Renal pelvis (tissue), 4 donors: ENCODE measurements around the gene LYRM4. TPM values are rescaled to one million over a fixed set of nuclear protein-coding genes. Genes with fewer than 3 reads are reported as not detected.
A peak's percentile ranks its signal among the peaks of the same experiment; 100 is the strongest.

ENCODE experiments used
- DNase-seq: peaks from one replicate; pipeline ENCODE4 v3.0.0-alpha.2; 2013
- polyA plus RNA-seq, 3 donors: library from polyadenylated mRNA; unstranded; fragments of 120-200 nt; gene quantifications; one replicate each; pipeline ENCODE4 v1.2.1, GENCODE V29; 2013; ENCODE audit not compliant: insufficient read length in 3 of 3

Gene LYRM4
- polyA plus RNA-seq, 3 donors = 35.1 to 44.0 (median 43.7) TPM

DNA sequence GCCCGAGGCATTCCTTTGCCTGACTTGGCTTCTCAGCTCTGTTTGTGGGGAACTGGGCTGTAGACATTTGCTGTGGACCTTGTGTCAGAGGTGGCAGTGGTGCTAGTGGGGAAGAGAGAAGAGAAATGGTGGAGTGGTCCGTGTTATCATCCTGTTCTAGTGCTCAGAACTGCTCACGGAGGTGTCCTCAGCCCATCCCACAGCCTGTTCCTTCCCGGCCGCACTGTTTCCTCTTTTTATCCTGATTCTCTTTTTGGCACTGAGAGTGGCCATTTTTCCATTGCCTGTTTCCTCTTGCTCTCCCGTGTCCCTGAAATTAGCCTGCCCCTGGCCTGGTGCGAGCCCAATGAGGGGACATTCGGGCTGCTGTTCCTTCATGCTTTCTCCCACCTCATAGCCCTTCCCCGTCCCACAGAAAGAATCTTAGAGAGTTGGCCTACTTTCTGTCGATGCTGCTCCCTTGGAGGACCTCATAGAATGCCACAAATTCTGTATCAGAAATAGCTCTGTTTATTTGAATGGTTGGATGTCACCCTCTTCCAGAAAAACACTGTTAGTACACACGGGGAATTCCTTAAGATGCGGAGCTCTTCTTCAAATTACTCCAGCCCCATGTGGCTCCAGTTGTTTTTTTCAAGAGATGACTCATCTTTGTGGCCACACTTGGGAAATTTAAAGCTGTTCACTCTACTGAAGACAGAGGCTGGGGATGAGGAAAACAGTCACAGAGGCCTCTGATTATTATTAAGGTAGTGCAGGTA lies 26.6 kb upstream of the LYRM4 start:
- no peak for DNase-seq

GRCh38 chr6:5286780-5287179 lies 26.0 kb upstream of the LYRM4 start:
- no peak for DNase-seq

DNA sequence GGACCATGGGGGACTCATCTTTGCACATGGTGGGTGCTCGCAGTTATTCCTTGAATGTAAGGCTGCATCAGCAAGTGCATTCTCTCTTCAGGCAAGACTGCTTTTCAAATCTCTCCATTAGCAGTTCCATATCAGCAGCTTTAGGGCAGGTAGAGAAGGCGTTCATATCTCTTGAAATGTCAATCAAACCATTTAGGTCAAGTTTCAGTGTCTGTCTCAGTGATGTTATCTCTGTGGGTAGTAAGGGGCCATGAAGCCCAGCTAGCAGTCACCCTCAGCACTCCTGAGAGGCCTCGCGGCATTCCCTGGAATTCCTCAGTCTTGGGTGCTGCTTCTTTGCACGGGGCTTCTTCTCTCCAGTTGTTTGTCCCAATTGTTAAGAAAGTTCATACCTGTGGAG lies 24.8 kb upstream of the LYRM4 start:
- DNase-seq = no peak

DNA sequence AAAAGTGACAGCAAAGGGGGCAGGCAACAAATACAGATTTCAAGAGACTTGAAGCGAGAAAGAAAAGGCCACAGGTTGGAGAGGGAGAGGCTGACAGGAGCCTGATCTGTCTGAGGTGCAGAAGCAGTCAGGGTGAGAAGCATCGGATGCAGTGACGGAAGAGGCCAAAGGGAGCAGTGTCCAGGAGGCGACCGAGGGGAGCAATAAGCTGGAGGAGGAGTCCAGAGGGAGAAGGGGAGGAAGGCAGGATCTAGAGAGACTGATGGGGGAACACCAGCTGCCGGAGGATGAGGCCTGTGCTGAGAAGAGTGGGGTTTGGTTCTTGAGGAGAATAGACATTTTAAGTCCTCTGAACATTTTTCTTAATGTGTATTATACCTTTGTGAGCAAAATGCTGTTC lies 24.3 kb upstream of the LYRM4 start:
- no peak for DNase-seq

DNA sequence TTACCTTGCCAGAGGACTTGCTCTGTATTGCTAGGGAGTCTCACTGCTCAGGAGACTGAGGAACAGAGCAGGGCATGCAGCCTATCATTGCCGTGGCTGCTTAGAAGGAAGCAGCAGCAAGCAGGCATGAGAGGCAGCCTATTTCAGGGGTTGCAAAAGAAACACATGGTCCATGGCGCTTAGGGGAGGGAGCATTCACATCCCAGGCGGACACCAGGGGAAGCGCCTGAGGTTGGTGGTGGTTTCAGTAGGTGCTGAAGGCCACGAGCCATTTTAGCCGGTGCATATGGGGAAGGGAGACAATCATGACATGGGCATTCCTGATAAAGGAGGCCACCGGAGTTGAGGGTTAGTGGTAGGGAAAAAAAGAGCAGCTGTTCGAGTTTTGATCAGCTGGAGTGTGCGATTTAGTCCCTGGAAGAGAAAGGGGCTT lies 21.5 kb upstream of the LYRM4 start:
- DNase-seq = no peak

- no peak for DNase-seq
Observed at GRCh38 chr6:5280920-5281319, 20.2 kb upstream of the LYRM4 start.

GRCh38 chr6:5279891-5280338 lies 19.2 kb upstream of the LYRM4 start:
- DNase-seq = no peak

GRCh38 chr6:5278565-5279120 lies 17.9 kb upstream of the LYRM4 start:
- no peak for DNase-seq

DNA sequence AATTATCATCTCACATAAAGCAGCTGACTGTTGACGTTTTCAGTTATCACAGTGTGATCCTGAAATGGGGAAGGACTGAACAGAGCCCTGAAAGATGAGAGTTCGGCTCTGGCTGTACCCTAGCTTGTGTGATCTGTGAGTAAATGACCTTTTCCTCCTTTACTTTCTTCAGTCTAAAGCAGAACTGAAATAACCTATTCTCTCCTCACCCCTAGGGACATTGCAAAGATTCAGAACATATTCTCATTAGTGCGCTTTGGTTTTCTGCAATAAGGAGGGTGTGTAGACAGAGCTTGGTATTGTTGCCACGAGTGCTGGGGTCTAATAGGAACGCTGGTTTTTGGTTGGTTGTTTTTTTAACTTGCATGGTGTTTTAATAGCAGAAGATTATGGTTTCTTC lies 17.3 kb upstream of the LYRM4 start:
- DNase-seq = no peak

GRCh38 chr6:5277589-5277988 lies 16.8 kb upstream of the LYRM4 start:
- DNase-seq = no peak

GRCh38 chr6:5276581-5276980 lies 15.8 kb upstream of the LYRM4 start:
- peak; percentile 8 for DNase-seq

DNA sequence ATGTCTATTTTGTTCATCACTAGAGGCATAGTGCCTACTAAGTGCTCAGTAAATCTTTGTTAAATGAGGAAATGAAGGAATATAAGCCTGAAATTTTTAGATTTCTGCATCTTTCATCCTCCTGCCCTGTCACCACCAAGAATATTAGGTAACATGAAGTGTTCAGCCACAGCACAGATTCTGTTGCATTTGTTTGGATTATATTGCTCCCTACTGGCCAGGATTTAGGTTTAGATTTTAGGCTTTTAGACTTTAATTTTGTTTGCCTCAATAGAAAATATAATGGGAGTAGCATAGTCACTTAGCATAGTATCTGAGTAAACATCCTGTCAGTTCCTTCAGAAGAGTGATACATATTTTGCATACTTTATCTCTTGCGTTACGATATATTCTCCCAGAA lies 14.7 kb upstream of the LYRM4 start:
- DNase-seq = no peak

DNA sequence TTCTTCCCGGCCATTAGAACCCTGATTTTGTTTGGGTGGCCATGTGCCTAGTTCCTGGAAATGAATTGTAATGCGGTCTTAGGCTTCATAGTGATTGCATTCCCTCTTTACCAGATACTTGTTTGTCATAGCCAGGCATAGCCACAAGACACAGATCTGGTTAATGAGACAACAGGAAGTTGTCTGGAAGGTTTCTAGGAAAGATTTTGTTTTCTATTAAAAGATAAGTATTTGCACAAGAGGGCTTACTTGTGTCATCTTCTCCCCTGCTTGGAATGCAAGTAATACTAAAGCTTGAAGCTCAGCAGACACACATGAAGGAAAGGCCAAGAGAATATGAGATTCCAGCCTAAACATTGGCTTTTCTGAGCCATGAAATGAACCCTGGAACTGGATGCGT lies 13.5 kb upstream of the LYRM4 start:
- no peak for DNase-seq

- no peak for DNase-seq
Observed at GRCh38 chr6:5271926-5272325, 11.2 kb upstream of the LYRM4 start.

GRCh38 chr6:5270093-5270680 lies 9.4 kb upstream of the LYRM4 start:
- DNase-seq = no peak

- no peak for DNase-seq
Observed at GRCh38 chr6:5266423-5266822, 5.7 kb upstream of the LYRM4 start.

DNA sequence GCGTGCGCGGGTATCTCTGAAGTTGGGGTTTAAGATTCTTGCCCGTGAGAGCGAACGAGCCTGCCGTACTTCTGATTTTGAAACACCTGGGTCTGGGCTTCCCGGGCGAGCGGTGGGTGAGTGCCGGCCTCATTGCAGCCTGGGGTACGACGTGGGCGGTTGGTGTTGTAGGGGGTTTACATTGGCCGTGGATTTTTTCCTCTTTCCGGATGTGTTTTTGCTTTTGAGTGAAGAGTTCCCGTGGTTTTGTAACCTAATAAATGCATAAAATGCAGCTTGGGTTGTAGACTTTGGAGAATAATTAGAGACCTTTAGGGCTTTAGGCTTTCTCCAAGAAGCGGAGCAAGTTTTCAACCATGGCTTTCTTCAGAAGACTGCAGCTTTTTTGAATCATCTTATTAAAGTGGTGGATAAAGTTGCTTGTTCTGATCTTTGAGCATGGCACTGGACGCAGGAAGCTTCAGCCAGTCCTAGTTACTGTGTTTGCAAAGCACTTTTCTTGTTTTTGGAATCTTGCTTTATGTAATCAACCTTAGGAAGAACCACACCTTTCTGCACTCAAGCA lies 877 bp upstream of the LYRM4 start:
- DNase-seq = peak; percentile 24

DNA sequence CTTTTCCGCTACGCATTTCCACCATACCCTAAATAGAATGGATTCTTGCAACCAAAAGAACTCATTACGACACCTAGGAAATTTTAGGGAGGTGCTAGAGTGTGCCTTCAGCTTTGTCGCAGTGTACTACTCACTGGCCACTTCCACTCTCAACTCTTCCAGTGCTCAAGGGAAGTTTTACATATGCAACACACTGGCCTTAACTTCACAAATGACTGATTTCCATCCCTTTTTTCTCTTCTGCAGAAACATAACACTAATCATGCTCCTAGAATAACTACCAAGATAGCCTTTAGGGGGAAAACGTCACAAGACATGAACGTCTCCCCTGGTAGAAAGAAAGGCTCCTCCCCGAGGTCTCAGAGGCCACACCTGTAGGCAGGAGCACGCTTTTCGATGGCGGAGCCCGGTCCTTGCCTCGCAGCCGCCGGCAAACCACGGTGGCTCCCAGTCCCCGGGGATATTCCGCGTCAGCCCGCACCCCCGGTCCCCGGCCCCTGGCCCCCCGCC lies 584 bp downstream of the LYRM4 start:
- DNase-seq = peak; percentile 54

GRCh38 chr6:5259428-5259827 lies 1.3 kb downstream of the LYRM4 start:
- no peak for DNase-seq

DNA sequence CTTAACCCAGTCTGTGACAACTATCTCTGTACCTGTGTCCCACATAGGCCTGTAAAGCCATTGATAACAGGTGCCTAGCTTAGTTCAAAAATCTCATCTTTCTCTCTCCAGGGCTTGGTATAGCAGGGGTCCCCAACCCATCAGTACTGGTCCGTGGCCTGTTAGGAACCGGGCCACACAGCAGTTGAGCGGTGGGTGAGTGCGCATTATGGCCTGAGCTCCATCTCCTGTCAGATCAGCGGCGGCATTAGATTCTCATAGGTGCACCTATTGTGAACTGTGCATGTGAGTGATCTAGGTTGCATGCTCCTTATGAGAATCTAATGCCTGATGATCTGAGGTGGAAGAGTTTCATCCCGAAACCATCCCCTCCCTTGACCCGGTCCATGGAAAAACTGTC lies 3.4 kb downstream of the LYRM4 start:
- DNase-seq = no peak

GRCh38 chr6:5256952-5257351 lies 3.8 kb downstream of the LYRM4 start:
- no peak for DNase-seq

DNA sequence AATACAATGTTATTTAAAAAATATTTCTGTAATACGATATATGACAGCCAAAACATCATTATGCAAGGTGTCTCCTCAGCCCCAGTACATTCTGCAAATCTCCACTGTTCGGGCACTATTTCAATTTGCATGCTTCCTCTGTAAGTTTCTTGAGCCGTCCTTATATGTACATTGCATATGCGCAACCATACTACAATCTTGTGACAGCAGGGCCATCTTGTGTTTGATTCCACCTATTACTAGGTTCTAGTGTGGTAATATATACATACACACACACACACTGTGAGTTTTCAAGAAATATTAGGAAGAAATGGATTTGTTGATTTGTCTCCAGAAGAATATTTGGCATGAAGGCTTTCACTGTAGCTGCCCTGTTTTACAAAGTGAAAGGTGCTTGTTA lies 9.8 kb downstream of the LYRM4 start:
- no peak for DNase-seq

GRCh38 chr6:5250451-5250850 lies 10.3 kb downstream of the LYRM4 start:
- no peak for DNase-seq
